WI38 (cell line): ENCODE data around the gene TRIM65.
A peak's percentile ranks its signal among the peaks of the same experiment; 100 is the strongest.

Experiments used
- H3K4me3 ChIP-seq: 2 replicates; pipeline ENCODE4 v1.5.1; 2011; ENCODE audit warnings: low read depth, mild to moderate bottlenecking, control low read depth, low read length
- CTCF ChIP-seq: IDR thresholded peaks from 2 replicates; pipeline ENCODE4 v1.5.1; 2012; ENCODE audit warnings: low read depth, mild to moderate bottlenecking, control low read depth, low read length

Gene TRIM65

GRCh38 chr17:75850928-75851692 is 45.6 kb downstream of the TRIM65 start:
- TF ChIP-seq CTCF, result no peak

GRCh38 chr17:75849724-75850123 is 47.0 kb downstream of the TRIM65 start:
- no peak overlapping the region for H3K4me3 ChIP-seq
- TF ChIP-seq CTCF, result no peak

More at GRCh38 chr17:75850928-75851692, 45.6 kb downstream of the TRIM65 start:
- no peak overlapping the region for H3K4me3 ChIP-seq

GRCh38 chr17:75849279-75849646 is 47.5 kb downstream of the TRIM65 start:
- no peak for TF ChIP-seq CTCF
- H3K4me3 ChIP-seq, result no peak overlapping the region

DNA sequence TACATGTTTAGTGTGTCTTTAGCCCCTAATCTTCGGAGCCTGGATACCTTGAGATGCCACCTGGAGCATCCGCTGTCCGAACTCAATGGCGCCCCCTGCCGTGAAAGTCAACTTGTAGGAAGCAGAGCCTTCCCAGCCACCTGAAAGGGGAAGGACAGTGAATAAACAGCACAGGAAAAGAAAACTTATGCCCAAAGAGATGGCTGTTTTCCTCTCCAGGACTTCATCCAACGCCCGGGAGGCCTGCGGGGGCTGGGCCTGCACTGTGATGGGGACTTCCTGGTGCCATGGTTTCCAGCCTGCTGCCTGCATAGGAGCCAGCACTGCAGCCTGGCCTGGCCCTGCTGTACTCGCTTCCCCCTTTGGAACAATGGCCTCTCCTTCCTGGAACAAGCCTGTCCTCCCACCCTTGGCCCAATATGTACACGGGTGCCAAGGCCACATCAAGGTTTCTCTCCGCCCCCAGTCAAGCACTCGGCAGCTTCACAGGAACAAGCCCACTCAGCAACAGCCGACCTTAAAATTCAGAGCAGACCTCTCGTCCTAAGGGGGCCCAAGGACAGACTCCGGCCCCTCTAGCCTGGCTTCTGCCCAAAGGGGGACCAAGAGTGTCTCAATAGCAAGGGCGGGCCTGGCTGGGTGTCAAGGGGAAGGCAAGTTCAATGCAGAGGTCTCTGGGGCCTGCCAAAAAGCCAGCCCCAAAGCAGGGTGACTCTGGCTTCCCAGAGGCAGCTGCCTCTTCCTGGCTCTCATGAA is 48.0 kb downstream of the TRIM65 start:
- TF ChIP-seq CTCF, result peak; percentile 72

DNA sequence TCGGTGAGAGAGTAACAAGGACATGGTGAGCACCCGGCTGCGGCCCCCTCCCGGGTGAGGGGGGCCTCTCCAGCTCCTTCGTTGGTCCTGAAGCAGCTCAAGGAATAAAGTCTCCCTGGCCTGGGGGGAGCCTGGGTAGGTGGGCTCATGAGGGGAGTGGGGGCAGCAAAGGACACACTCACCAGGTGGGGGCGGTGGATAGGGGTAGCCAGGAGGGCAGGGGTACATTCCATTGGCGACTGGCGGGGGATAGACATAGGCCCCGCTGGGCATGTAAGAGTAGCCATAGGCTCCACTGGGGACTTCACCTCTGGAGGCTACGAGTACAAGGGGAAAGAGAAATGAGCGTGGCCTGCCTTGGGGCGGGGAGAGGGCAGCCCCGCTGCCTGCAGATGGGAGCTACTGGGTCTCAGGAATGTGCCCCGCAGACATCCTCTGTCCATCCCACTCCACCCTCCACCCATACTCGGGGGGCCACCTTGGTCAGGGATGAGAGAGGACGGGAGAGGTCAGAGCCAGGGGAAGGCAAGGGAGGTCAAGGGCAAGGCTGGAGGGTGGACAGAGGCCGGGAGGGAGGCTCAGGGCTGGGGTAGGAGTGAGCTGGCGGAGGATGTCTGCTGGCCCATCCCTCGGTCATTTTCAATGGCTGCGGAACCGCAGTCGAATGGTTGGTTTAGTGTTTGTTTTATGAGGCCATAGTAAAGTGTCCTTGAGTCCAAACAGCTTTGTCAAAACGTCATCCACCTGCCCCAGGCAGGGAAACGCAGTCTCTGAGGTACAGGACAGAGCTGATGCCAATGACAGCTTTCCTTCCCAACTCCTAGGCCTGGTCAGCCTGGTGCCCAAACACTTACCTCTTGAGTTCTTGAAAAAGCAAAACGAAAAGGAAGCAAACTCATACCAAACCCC is 48.9 kb downstream of the TRIM65 start:
- H3K4me3 ChIP-seq, result no peak overlapping the region
- TF ChIP-seq CTCF, result no peak

More for the DNA sequence above, 48.0 kb downstream of the TRIM65 start:
- H3K4me3 ChIP-seq, result no peak overlapping the region

DNA sequence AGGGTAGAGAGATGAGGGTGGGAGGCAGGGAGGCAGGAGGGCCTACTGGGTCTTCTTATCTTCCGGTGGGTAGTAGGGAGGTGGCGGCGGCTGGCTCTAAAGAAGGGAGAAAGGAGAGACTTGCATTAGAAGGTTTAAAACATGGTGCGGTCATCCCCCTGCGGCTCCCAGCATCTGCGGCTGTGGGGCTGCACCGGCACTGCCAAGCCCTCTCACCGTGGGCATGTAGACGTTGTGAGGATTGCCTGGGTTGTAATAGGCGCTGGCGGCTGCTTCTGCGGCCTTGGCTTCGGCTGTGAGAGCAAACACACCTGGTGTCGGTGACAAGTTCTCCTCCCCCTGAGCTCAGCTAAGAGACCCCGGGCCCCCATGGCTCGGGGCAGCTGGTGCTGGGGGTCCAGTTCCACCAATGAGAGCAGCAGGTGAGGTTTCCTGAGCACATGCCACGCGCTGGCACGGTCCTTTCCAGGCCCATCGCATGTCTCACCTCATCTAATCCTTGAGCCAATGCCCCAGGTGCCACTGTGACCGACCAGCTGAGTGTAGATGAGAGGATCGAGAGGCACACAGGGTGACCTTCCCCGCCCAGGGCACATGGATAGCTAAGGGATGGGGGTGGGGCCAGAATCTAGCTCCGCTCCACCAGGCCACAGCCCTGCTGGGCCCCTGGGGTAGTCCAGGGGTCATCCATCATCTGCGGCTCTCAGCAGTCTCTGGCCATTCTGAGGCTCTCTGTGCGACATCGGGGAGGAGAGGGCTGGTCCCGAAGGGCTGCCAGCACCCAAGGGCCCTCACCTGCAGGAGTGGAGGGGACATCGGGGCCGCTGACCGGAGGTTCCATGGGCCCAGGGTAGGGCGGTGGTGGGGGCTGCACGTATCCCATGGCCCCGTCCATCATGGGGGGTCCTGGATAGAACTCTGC is 49.8 kb downstream of the TRIM65 start:
- no peak for TF ChIP-seq CTCF
- H3K4me3 ChIP-seq, result no peak overlapping the region
